NCI-H2196 (cell line): ENCODE results near the gene NUTF2.
A peak's percentile ranks its signal among the peaks of the same experiment; 100 is the strongest.
"Not testable (repeated sequence)": the region's sequence is repeated elsewhere in the genome, so short reads cannot be mapped to it uniquely, and the experiment has no call there.

Source experiments
- DNase-seq: peaks from one replicate; lab custom pipeline; 2025; ENCODE audit not compliant: unreplicated experiment; lab: John Stamatoyannopoulos, UW

The NUTF2 gene

DNA sequence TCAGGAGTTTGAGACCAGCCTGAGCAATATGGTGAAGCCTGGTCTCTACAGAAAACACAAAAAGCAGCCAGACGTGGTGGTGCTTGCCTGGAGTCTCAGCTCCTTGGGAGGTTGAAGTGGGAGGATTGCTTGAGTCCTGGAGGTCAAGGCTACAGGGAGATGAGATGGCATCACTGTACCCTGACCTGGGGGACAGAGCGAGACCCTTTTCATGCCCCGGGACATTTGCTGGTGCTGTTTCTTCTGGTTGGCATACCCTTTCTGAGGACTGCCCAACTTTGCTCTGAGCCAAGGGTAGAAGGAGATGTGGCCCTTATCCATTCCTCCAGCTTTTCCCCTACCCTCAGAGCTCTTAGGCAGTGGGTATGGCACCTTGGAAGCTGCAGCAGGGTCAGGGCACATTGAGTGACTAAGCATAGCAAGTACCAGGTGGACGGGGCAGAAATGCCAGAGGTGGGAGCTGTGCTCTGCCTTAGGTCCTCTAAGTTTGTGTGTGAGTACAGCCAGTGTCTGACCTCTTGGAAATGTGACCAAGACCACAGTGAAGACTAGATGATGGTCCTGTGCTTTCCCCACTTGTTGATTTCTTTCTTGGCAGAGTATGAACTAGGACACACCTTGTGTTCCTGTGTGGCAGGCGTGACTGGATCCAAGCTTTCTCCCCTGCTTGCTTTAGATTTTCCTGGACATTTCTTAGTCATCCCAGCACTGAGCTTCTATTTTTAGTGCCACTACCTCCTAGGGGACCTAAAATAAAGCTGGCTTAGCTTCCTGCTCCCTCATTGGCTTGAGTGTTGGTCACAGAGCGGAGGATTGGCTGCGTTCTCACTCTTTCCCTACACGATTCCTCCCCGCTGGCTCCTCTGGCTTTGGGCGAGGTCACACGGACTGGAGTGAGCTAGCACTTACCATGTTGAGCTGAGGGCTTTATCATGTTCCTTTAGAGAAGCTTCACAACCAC is 16.2 kb downstream of the NUTF2 start:
- no peak for DNase-seq

DNA sequence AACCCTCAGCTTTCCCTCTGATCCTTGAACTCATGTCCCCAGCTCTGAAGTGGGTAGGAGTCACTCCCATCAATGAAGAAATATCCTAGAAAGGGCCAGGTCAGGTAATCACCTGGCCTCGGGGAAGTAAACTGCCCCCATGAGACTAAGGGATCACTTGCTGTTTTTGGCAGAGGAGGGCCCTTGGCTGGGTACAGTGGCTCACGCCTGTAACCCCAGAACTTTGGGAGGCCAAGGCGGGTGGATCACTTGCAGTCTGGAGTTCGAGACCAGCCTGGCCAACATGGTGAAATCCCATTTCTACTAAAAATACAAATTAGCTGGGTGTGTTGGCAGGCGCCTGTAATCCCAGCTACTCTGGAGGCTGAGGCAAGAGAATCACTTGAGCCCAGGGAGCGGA is 17.3 kb downstream of the NUTF2 start:
- DNase-seq, result not testable (repeated sequence)

DNA sequence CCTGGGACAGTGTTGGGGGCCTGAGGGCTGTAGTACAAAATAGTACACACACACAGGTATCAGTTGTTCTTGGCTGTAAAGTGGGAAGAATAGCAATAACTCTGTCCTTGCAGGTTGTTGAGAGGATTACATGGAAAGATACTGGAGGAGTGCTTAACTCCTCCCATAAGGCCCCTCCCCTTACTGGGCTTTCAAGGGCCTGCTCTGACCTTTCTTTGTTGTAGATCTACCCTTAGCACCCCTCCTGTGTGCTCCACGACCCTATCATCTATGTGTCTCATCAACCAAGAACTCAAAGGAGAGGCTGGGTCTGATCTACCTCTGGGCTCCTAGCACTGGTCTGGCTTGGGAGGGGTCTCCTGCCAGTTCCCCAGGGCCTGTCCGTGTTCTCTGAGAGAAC is 17.9 kb downstream of the NUTF2 start:
- no peak for DNase-seq

DNA sequence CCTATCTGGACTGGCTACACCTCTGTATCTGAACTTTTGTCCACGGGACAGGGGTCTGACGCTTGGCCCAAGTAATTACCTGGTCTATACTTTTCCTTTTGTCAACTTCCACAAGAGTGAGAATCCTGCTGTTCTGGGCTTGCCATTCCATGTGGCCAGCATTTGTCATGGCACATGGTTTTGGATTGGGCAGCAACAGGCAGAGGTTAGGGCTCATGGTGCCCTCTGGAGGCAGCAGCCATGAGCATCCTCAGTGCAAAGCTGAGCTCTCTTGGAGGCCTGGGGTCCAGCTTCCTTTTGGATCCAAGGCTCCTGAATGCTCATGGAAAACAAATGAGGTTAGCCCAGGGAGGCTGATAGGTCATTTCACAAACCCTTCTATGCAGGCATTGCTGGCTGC is 18.6 kb downstream of the NUTF2 start:
- DNase-seq, result no peak

DNA sequence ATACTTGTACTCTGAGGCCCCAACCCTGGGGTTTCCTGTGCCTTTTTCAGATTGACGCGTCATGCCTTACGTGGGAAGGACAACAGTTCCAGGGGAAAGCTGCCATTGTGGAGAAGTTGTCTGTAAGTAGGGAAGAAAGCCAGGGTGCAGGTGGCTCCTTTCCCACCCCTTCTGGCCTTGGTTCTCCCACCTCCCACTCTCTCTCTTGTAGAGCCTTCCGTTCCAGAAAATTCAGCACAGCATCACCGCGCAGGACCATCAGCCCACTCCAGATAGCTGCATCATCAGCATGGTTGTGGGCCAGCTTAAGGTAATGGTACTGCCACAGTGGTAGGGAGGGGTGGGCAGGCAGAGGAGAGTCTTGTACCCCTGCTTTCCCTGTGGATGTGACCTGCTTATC is 21.6 kb downstream of the NUTF2 start:
- DNase-seq, result no peak

DNA sequence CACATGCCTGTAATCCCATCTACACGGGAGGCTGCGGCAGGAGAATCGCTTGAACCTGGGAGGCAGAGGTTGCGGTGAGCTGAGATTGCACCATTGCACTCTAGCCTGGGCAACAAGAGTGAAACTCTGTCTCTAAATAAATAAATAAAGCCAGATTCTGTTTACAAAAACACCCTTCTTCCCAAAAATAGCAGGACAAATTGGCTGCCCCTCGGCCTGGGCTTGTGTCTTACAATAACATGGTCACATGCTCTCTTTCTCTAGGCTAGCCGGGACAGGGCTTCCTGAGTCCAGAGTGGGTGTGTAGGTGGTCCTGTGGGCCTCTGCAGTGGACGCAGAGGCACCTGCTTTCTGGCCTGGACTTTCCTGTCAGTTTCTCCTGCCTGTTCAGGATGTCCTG is 22.9 kb downstream of the NUTF2 start:
- no peak for DNase-seq

DNA sequence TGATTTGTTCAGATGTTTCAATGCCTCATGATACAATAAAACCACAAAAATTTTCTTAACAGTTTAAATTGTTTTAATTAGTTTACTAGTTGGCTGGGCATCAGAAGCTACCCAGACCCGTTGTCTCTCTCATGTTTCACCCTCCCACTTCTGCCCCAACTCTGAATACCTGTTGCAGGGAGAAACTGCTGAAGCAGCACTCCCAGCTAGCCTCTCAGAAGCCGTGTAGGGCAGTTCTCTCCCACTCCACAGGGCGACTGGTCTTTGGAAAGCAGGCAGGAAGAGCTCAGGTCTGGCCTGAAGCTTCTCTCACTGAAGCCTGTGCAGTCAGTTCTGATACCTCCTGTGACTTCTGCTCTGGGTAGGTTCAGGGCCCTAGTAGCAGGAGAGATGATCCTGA is 24.5 kb downstream of the NUTF2 start:
- no peak for DNase-seq

DNA sequence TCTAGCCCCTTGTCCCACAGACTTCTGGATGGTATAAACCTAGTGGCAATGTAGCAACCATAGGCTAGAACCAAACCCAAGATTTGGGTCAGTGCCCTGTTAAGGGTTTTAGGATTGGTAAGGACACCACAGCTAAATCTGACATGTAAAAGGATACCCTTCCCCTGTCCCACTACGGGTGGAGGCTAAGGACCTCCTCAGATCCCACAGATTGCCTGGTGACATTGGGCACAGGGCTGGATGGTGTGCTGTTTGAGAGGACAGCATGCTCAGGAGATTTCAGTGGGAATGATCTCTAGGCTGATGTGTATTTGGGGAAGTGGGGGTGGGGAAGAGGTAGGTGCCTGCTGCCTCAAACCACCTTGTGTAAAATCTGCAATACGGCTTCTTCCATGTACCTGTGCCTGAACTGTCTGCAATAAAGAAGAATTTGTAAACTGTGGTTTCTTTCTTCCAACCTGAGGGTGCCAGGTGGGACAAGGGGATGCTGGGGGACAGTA is 25.4 kb downstream of the NUTF2 start:
- no peak for DNase-seq

DNA sequence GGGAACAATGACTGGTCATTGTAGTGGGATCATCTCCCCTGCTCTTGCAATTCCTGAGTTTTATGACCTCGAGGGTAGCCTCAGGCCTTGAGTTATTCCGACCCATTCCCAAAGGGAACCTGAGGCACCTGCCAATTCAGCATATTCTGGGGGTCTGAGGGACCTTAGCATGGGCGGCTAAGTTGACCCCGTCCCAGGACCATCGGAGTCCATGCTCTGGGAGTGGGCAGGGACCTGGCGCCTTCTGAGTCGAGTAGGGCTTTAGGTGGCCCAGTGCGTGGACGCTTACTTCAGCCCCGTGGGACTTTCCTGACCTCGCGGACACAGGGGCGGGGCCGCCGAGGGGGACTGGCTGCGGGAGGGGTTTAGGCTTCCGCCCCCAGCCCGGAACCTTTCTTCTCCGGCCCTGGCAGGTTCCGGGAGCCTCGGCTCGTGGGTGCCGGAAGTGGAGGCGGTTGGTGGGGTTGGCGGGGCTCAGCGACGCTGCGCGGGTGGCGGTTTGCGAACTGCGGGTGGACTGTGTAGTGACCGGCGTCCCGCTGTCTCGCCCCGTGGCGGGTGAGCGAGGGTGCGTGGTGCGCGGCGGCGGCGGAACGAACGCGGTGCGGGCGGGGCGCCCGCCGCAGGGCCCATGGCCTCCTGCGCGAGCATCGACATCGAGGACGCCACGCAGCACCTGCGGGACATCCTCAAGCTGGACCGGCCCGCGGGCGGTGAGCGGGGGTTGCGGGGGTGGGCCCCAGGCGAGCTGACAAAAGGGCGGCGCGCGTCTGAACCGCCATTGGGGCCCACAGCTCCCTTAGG is 26.1 kb downstream of the NUTF2 start, which contains the start of gene EDC4:
Gene EDC4 (plus strand): TSS at position 422 of the 804 bp plus-strand sequence. CDS start 210 bp downstream, at position 632.
- DNase-seq, result peak; percentile 59

DNA sequence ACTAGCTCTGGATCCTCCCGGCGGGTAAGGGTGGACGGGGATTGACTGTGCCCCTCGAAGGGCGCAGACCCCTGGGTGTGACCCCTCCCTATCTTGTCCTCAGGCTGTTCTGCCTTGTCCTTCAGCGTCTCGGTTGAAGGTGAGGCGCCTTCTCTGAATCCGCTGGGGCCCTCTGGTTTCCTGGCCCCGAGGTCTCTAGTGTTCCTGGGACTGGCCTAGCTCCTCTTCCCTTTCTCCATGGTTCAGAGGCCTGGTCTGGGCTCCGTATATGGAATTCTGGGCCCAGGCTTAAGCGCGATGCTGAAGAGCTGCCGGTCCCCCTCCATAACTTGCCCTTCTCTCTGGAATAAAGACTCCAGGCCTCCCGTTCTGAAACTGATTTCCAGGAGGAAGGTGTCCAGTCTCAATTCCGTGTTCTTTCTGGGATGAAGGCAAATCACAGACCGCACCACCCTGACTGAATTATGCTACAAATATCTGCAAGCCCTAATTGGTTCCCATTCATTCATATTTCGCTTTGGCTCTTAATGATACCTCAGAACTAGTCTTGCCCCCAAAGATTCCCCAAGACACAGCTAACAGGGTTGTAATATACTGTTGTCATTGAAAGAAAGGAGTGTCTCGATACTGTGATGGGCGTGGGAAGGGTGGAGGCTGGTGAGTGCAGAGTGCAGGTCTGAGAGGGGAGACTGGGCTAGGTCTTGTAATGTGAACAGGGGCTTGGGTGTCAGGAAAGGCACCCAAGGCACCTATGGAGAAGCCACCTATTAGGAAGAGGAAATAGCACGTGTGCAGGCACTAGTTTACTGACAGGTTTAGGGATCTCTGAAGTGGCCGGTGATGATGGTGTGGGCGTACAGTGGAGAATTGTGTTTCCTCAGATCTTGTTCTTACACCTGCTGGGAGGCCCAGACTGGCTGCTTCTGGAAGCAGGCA is 27.0 kb downstream of the NUTF2 start:
- DNase-seq, result no peak

DNA sequence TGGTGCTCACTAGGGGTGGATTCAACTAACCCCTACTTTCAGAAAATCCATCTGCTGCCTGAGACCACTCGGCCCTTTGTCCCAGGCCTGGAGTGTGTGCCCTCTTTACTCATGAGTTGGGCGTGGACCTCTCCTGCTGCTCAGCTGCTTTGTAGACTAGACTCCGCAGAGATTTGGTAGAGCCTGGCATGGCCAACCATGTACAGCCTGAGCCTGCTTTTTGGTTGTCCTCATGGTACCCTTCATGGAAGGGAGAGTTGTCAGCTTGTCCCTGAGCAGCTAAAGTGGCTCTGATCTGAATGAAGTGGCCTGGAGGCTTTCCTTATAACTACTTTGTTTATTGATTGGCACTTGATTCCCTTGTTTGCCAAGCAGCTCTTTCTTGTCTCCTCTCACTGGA is 27.6 kb downstream of the NUTF2 start:
- no peak for DNase-seq

DNA sequence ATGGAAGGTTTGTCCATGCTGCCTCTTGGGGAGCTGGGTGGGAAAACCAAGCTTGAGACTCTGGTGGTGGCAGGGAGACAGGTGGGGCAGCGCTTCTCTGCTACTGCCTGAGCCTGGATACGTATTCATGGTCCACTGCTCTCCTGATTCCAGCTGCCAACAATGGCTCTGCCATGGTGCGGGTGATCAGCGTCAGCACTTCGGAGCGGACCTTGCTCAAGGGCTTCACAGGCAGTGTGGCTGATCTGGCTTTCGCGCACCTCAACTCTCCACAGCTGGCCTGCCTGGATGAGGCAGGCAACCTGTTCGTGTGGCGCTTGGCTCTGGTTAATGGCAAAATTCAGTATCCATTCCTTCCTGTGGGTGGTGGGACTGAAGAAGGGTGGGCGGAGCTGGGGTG is 30.3 kb downstream of the NUTF2 start:
- DNase-seq, result no peak

DNA sequence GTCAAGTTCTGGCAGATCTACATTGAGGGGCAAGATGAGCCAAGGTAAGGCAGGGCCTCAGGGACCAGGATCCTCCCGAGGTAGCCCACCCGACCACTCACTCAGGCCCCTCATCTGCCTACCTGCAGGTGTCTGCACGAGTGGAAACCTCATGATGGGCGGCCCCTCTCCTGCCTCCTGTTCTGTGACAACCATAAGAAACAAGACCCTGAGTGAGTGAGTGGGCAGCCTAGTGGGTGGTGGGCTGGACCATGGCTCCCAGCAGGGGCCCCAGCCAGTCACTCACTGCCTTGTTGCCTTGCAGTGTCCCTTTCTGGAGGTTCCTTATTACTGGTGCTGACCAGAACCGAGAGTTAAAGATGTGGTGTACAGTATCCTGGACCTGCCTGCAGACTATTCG is 31.5 kb downstream of the NUTF2 start:
- DNase-seq, result no peak

DNA sequence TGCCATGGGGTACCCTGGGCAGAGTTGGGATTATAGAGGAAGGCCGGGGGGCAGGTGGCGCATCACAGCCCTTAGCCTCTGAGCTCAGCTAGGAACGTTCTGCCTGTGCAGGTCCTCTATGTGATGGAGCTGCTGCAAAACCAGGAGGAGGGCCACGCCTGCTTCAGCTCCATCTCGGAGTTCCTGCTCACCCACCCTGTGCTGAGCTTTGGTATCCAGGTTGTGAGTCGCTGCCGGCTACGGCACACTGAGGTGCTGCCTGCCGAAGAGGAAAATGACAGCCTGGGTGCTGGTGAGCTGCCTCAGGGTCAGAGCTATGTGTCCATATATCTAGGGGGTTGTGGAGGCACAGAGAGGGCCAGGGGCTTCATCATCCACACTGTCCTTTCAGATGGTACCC is 32.1 kb downstream of the NUTF2 start:
- no peak for DNase-seq

DNA sequence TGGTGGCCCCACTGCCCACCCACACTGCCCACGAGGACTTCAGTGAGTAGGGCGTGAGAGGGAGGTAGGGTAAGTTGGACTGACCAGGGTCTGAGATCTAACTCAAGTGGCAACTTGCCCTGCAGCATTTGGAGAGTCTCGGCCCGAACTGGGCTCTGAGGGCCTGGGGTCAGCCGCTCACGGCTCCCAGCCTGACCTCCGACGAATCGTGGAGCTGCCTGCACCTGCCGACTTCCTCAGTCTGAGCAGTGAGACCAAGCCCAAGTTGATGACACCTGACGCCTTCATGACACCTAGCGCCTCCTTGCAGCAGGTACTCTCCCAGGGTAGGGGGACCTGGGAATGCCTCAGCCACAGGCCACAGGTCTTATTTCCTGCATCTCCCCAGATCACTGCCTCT is 32.7 kb downstream of the NUTF2 start:
- DNase-seq, result no peak

DNA sequence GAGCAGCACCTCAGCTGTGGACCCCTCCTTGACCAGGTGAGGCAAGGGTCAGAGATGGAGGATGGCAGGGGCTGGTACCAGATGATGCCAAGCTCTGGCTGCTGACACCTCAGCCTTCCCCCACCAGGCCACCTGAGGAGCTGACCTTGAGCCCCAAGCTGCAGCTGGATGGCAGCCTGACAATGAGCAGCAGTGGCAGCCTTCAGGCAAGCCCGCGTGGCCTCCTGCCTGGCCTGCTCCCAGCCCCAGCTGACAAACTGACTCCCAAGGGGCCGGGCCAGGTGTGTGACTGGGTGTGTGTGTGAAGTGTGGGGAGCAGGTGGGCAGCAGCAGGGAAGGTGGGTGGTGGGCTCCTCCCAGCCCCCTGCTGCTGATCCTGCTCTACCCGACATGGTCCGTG is 33.2 kb downstream of the NUTF2 start:
- DNase-seq, result no peak

DNA sequence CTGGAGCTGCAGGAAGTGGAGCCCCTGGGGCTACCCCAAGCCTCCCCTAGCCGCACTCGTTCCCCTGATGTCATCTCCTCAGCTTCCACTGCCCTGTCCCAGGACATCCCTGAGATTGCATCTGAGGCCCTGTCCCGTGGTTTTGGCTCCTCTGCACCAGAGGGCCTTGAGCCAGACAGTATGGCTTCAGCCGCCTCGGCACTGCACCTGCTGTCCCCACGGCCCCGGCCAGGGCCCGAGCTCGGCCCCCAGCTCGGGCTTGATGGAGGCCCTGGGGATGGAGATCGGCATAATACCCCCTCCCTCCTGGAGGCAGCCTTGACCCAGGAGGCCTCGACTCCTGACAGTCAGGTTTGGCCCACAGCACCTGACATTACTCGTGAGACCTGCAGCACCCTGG is 33.9 kb downstream of the NUTF2 start:
- DNase-seq, result no peak

DNA sequence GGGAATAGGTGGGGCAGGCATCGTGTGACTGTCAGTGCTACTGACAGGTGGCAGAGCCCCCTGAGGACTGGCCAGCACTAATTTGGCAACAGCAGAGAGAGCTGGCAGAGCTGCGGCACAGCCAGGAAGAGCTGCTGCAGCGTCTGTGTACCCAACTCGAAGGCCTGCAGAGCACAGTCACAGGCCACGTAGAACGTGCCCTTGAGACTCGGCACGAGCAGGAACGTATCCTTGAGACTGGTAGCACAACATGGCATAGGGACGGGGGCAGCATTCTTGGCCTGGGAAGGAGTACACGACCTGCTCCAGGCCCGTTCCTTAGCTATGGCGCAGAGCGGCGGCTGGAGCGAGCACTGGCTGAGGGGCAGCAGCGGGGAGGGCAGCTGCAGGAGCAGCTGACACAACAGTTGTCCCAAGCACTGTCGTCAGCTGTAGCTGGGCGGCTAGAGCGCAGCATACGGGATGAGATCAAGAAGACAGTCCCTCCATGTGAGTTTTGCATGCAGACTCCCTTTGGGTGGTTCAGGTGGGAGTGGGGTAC is 35.0 kb downstream of the NUTF2 start:
- DNase-seq, result no peak

DNA sequence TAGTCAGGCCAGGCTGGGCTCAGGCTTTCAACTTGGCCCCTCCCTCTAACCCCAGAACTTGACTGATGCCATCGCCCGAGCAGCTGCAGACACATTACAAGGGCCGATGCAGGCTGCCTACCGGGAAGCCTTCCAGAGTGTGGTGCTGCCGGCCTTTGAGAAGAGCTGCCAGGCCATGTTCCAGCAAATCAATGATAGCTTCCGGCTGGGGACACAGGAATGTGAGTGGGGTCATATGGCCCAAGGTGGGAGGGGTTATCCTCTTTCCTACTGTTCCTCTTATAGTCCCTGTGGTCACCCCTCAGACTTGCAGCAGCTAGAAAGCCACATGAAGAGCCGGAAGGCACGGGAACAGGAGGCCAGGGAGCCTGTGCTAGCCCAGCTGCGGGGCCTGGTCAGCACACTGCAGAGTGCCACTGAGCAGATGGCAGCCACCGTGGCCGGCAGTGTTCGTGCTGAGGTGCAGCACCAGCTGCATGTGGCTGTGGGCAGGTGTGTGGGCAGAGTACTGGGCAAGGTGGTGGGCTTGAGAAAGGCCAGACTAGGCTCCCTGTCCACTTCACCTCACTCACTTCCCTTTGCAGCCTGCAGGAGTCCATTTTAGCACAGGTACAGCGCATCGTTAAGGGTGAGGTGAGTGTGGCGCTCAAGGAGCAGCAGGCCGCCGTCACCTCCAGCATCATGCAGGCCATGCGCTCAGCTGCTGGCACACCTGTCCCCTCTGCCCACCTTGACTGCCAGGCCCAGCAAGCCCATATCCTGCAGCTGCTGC is 35.8 kb downstream of the NUTF2 start:
- peak; percentile 23 for DNase-seq
